GM19025 (cell line): Measurements from ENCODE around the gene ONECUT3.
"Not testable (repeated sequence)": the region's sequence is repeated elsewhere in the genome, so short reads cannot be mapped to it uniquely, and the experiment has no call there.

Experiments used
- ATAC-seq: cut with Tn5 transposase; IDR thresholded peaks from one replicate; pipeline ENCODE4 v1.9.1; 2021; ENCODE audit warnings: mild to moderate bottlenecking, low read depth, moderate library complexity; ENCODE audit not compliant: unreplicated experiment

Gene ONECUT3

DNA sequence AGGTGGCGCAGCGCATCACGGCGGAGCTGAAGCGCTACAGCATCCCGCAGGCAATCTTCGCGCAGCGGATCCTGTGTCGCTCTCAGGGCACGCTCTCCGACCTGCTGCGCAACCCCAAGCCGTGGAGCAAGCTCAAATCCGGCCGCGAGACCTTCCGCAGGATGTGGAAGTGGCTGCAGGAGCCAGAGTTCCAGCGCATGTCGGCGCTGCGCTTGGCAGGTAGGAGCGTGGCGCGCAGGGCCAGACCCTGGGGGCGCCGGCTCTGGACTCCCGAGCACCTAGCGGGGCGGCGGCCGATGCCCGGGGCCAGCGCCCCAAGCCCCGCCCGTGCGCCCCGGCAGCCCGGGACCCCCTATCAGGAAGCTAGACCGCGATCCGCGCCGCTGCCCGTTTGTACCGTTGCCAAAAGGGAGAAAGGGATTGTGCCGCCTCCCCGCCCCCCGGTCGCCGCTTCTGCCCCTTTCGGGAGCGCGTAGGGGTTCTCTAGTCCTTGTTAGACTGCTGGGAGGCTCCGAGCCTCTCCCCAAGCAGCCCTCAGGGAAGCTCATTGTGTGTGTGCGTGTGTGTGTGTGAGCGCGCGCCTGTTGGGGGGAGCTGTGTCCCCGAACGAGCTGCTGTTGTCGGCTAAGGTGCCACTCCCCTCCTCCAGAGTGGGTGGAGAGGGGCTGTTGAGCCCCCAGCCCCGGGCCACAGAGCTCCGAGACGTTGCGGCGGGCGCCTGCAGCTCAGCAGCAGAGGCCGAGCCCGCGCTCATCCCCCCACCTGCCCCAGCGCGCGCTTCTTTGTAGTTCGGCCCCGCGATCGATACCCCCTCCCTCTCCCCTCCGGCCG is 1.5 kb downstream of the ONECUT3 start:
- ATAC-seq, result no peak

GRCh38 chr19:1755467-1756171 is 2.3 kb downstream of the ONECUT3 start:
- no peak for ATAC-seq

DNA sequence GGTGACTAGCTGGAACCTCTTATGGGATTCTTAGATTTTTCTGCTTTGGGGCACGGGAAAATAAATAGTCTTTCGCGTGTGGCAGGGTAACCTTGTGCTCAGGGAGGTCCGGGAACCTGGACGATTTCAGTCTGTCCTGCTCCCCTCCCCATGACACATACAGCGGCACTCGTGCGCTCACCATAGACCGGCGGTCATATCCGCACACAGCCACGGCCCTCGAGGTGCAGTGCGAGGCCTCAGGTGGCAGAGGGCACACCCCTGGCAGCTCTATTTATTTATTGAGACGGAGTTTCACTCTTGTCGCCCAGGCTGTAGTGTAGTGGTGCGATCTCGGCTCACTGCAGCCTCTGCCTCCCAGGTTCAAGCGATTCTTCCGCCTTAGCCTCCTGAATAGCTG is 3.0 kb downstream of the ONECUT3 start:
- ATAC-seq, result no peak

GRCh38 chr19:1756705-1757465 is 3.6 kb downstream of the ONECUT3 start:
- no peak for ATAC-seq

- ATAC-seq, result no peak
Measured at GRCh38 chr19:1757468-1758230, 4.3 kb downstream of the ONECUT3 start.

DNA sequence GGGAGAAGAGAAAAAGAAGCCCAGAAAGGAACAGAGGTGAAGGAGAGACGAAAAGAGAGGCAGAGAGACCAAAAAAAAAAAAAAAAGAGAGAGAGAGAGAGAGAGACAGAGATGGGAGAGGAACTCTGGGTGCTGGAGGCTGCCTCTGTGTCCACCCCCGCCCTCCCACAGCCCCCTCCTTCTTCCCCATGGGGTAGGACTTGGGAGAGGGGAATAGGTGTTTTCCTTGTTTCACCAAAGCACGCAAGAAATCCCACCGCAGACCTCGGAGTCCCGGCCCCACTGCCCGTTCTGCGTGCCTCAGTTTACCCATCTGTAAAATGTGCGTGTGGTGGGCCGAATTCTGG is 4.9 kb downstream of the ONECUT3 start:
- no peak for ATAC-seq

DNA sequence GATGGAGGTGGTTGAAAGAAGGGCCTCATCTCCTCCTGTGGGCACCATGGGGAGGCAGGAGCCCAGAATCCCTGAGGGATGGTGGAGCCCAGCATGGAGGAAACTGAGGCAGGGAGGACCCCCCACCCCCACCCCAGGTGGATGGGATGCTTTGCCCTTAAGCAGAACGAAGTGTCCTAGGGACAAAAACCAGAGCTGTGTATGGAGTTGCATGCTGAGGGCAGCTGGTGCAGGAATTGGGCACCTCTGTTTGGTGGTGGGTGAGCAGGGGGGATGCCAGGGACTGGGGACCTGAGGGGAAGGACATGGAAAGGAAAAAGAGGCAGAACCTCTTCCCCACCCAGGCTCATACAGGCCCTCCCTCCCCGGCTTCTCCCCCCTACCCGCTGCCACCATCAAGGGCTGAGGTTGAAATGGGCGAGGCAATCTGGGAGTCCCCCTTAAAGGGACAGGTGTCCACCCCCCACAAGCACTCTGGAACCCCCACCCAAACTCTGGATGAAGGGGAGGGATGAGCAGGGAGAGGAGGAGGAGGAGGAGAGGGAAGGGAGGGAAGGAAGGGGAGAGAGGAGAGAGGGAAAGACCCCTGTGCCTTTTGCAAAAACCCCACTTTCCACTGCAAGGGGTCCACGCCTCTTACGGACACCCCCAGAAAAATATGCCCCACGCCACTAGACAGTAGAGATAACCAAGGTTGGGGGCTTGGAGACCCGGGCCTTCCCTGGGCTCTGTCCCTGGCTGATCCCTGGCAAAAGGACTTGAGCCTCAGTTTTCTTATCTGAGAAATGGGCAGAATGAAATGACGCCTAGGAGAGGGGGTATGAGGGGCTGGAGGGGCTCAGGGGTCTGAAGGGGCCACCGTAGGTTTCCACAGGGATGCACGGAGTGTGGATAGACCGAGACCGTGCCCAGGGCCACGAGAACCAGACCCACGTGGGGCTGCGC is 5.9 kb downstream of the ONECUT3 start:
- no peak for ATAC-seq

- no peak for ATAC-seq
Measured at GRCh38 chr19:1760020-1760419, 6.7 kb downstream of the ONECUT3 start.

DNA sequence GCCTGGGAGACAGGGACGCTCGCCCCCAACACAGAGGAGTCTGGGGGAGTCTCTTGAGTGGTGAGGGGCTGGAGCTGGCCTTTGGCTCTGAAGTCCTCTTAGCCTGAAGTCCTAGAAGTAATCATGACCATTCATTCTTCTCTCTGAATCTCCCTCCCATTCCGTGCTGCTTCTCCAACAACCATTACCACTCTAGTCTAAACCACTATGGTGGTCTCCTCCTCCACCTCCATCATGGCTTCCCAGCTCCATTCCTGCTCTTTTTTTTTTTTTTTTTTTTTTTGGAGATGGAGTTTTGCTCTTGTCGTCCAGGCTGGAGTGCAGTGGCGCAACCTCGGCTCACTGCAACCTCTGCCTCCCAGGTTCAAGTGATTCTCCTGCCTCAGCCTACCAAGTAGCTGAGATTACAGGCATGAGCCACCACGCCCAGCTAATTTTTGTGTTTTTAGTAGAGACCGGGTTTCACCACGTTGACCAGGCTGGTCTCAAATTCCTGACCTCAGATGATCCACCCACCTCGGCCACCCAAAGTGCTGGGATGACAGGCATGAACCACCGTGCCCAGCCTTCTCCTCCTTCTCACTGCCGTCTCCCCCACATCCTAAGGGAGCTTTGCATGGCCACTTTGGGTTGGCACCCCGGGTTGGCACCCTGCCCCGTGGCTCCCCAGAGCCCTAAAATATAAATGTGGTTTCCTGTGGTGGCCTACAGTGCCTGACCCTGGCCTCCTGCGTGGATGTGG is 7.7 kb downstream of the ONECUT3 start:
- ATAC-seq, result not testable (repeated sequence)

- no peak for ATAC-seq
Measured at GRCh38 chr19:1761528-1762242, 8.4 kb downstream of the ONECUT3 start.

DNA sequence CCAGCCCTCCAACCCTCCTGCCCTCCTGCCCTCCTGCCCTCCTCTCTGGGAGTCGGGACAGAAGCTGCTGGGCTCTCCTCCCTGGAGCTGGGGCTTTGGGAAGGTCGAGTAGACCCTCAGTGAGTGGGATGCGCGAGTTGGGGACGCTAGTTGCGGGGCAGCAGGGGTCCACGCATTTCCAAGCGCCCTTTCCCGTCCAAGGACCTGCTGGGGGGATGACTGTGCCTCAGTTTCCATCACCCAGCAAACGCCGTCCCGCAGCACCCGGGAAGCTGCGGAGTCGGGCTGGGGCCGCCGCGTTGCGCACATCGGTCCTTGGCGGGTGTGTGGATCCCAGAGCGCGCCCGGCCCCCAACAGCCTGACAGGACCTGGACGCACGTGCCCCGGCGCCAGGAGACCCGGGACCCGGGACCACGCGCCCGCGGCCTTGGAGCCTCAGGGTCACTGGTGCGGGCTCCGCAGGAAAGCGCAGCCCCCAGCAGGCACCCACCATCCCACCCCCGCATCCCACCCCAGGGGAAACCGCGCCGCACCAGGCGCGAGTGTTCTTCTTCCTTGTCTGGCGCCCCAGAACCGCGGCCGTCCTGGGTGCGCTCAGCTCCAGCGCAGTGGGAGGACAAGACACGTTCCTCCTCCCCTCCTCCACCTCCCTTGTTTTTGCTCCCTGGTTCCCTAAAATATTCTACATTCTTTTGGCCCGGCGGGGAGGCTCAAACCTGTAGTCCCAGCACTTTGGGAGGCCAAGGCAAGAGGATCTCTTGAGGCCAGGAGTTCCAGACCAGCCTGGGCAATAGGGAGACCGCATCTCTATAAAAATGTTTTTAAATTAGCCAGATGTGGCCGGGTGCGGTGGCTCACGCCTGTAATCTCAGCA is 9.2 kb downstream of the ONECUT3 start:
- ATAC-seq, result no peak

GRCh38 chr19:1763648-1764639 is 10.6 kb downstream of the ONECUT3 start:
- ATAC-seq, result no peak

GRCh38 chr19:1764729-1765128 is 11.4 kb downstream of the ONECUT3 start:
- no peak for ATAC-seq

DNA sequence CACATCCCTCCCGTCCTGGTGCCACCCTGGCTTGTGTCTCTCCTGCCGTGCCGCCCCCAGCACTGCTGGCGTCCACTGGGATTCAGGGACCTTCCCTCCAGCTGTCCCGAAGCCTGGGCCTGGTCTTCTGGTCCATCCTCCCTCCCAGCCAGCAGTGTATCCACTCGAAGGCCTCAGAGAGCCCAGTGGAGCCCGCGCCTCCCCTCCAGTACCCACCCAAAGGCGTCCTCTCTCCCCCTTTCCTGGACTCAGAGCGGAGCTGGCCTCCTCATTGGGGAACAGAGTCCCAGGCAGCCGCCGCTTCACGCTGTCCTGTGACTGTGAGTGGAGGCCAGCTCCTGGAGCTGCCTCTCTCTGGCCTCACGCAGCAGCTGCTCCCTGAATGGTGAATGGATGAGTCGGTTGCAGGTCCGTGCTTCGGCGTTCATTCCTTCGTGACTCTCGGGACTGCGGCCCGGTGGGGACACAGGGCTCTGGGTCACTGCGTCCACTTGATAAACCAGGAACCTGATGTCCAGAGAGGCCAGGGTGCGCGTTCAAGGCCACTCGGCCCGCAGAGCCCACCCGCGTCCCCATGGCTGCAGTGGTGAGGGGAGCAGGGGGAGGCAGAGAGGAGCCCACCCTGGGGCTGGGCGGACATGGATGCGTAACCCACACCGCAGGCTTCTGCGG is 12.1 kb downstream of the ONECUT3 start:
- ATAC-seq, result no peak
